HG03045 (cell line): Measurements from ENCODE around the gene TNFRSF25.
"Not testable (repeated sequence)": the region's sequence is repeated elsewhere in the genome, so short reads cannot be mapped to it uniquely, and the experiment has no call there.

Experiments
- ATAC-seq: cut with Tn5 transposase; IDR thresholded peaks from one replicate; pipeline ENCODE4 v1.9.1; 2021; ENCODE audit warnings: mild to moderate bottlenecking, moderate library complexity; ENCODE audit not compliant: unreplicated experiment

The TNFRSF25 gene

DNA sequence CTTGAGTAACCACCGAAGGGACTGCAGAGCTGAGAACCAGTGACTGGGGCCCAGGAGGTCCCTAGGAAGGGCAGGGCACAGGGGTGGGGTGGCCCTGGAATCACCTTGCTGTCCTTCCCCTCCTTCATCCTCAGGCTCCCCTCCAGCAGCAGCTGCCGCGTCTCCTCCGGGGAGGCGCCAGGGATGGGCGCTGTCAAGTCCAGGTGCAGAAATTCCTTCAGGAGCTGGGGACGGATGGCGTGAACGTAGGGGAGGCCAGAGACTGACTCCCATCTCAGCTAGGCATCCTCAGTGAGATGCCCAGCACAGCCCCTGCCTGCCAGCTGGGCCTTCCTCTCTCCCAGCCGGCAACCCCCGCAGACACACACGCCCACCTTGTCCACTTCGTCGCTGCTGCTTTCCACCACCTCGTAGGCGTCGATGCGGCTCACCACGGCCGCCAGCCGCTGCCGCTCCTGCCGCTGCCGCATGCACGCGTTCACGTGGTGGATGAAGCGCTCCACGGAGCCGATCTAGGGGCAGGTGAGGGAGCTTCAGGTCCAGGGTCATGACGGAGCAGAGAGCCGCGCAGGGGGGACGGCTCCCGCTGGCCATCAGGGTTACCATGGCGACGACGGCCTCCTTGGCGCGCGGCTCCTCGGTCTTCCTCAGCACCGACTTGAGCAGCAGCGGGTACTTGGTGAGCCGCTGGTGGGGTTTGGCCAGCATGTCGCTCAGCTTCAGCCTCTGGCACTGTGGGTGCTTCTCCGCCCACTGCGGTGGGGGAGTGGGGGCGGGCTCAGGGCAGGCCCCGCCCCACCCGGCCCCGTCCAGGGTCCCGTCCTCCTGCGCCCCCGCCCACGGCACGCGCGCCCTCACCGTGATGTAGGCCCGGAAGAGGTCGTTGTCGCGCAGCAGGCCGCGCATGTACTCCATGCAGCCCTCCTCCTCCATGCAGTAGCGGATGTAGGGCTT lies 4.4 kb upstream of the TNFRSF25 start:
- ATAC-seq: no peak

DNA sequence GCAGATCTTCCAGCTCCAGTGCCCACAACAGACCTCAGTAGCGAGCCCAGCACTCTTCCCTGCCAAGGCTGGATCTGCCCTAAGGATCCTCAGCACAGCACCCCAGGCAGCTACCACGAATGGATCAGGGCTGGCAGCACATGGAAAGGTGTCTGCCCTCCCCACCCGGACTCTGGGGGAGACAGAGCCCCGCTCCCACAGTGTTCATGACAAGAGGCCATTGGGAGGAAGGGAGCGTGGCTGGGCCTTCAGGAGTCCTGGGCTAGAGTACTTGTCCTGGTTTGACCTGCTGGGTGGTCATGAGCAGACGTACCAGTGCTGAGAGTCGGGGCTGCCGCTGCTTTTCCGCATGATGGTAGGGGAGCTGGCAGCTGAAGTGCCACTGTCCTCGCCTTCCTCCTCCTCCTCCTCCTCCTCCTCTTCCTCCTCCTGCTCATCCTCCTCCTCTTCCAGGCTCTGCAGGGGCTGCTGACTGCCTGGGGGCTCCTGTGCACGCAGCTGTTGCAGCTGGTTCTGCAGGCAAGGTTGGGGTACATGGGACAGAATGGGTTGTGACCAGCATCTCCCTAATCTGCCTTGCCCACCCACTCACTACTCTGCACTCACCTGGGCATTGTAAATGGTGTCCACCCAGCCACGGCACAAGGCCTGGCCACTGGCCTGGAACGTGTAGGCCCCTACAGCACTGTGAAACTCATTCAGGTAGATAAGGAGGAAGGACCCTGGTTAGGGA lies 2.9 kb upstream of the TNFRSF25 start:
- ATAC-seq: no peak

DNA sequence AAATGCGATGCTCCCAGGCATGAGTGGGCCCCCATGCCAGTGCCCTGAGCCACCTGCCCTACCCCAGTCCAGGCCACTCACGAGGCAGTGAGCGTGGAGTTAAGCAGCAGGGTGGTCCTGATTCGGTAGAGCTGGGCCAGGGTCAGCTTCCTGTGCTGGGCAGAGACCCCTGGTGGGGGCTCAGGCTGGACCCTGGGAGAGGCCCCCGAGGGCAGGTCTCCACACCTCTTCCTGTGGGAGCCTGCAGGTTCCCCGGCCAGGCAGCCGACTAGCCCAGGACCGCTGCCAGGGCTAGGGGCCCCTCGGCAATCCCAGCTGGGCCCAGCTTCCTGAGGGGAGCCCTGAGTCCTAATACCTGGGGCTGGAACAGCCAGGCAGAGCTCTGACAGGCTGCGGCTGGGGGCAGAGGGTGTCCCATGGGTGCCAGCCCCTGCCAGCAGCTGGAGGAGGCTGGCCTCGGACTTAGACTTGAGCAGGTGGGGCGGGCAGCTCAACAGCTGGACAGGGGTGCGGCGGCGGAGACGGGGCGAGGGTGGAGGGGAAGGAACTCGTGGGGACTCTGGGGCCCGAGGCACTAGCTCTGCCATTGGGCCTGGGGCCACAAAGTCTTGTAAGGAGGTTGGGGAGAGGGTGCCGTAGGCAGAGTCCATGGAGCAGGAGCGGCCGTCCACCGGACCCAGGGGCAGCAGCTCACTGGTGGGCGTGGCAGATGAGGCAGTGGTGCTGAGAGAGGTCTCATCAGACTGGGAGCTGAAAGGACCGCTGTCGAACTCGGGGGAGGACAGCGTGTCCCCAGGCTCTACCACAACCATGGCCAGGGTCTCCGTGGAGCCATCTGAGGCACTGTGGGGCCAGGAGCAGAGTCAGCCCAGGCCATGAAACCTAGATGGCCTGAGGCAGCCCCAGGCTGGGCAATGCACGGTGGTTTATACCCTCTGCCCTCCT lies 2.0 kb upstream of the TNFRSF25 start:
- ATAC-seq: no peak

DNA sequence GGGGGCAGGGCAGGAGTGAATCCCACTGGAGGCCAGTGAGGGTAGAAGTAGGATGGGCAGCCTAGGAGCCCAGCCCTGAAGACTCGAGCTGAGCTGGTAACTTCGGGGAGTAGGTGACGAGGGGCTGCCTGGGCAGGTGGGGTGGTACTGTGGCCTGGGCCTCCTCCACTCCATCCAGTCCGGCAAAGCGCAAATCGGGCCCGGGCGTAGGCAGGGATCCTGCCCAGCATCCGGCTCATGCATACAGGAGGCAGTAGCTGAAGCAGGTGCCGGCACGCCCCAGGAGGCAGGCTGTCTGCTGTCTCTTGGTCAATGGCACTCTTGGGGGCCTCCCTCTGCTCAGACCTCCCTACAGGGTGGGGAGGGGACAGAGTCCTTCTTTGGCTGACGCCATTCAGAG lies 1.3 kb upstream of the TNFRSF25 start:
- no peak for ATAC-seq

DNA sequence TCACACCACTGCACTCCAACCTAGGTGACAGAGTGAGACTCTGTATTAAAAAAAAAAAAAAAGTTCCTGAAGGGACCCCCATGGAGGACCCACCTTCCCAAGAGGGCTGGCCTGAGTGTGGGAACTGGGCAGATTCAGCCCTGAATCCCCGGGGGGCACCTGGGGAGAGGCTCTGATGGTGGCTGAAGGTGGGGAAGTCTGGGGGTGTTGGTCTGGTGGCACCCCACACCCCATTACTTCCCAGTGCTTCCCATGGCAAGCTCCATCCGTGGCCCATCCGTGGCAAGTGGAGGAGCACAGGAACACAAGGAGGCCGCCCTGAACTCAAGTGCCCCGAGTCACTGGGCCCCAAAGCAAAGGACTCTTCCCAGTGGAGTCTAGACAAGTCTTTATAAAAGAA lies 778 bp upstream of the TNFRSF25 start:
- no peak for ATAC-seq

- no peak for ATAC-seq
These were observed 440 bp downstream of the TNFRSF25 start for GRCh38 chr1:6465461-6466005.

- ATAC-seq: no peak
These were observed 1.1 kb downstream of the TNFRSF25 start for GRCh38 chr1:6464915-6465314.

DNA sequence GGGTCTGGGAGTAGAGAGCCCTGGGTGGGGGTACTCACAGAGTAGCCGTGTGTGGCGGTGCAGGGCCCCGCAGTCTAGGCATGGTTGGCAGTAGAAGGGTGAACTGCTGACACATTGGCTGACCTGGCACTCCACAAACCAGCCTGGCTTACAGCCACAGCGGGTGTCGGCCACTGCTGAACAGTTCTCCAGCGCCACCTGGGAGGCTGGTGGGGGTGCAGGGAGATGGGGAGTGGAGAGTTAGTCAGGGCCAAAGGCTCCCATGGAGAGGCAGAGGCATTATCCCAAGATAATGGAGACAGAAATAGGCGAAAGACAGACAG lies 1.5 kb downstream of the TNFRSF25 start:
- ATAC-seq: no peak

DNA sequence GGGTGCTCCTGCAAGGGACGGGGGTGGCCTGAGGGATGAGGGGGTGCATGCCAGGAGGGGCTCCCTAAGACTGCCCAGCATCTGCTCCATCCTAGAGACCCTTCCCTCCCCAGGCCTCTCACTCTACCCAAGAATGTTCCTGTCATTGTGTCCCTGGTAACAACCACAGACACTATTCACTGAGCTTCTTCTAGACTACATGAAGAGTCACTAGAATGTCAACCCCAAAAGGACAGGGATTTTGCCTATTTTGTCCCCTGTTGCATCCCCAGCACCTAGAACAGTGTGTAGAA lies 2.9 kb downstream of the TNFRSF25 start:
- ATAC-seq: no peak

GRCh38 chr1:6462412-6463119 lies 3.4 kb downstream of the TNFRSF25 start:
- no peak for ATAC-seq

GRCh38 chr1:6461538-6462411 lies 4.2 kb downstream of the TNFRSF25 start:
- ATAC-seq: no peak

DNA sequence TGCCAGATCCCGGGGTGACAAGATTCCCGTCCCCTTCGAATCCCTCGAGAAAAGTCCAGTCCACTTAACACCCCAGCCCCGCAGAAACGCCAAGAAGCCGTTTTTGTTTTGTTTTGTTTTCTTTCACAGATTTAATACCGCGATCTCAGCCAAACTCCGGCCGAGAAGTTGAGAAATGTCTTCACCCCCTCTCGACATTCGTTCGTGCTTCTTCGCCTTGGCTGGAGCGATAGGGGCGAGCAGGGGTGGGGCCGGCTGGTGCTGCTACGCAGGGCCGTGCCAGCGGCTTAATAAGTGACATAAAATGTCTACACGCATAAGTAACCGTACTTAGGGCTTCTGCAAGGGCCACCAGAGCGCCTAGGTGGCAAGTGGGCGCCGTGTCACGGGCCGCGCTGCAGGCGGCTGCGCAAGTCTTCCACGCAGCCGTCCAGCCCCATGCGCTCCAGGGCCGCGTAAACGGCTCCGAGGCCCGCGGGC lies 4.9 kb downstream of the TNFRSF25 start:
- no peak for ATAC-seq

DNA sequence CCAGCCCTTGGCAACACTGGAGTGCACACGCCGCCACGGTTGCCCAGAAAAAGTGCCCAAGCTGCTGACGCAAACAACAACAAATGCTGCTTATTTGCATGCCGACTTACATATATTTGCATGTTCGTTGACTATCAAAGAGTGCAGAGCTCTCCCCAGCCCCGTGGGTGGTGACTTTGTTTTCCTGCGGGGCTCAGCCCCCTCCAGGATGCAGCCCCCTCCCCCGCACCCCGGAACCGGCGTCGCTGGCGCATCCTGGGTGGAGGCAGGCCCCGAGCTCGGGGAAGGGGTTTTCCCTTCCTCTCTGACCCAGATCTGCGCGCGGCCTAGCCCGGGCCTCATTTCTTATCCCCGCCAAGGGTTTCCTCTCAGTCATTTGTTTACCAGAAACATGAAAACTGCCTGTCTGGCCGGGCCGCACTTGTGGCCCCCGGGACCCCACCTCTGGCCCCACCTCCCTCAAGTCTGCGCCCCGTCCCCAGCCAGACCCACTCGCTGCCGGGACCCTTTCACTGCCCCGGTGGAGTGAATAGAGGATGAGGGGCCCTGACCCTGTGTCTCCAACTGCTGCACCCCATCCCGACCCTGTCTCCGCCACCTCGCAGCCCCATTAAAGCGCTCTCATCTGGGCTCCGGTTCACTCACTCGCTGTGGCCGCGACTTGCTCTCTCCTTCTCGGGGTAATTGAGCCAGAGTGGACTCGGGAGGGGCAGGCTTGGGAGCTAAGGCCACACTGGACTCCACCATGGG lies 5.5 kb downstream of the TNFRSF25 start:
- ATAC-seq: no peak

DNA sequence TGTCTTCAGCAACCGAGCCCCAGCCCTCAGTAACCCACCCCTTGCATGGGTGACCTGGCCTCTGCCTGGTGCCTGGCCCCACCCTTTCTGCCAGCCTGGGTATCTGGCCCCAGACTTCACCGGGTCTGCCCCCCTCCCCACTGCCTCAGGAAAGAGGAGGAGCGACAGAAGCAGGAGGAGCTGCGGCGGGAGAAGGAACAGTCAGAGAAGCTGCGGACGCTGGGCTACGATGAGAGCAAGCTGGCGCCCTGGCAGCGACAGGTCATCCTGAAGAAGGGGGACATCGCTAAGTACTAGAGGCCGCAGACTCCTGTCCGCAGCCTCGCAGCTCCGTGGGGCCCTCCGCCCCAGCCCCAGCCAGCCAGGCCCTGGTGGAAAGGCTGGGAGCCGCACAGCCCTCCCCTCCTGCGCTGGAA lies 6.1 kb downstream of the TNFRSF25 start:
- no peak for ATAC-seq

DNA sequence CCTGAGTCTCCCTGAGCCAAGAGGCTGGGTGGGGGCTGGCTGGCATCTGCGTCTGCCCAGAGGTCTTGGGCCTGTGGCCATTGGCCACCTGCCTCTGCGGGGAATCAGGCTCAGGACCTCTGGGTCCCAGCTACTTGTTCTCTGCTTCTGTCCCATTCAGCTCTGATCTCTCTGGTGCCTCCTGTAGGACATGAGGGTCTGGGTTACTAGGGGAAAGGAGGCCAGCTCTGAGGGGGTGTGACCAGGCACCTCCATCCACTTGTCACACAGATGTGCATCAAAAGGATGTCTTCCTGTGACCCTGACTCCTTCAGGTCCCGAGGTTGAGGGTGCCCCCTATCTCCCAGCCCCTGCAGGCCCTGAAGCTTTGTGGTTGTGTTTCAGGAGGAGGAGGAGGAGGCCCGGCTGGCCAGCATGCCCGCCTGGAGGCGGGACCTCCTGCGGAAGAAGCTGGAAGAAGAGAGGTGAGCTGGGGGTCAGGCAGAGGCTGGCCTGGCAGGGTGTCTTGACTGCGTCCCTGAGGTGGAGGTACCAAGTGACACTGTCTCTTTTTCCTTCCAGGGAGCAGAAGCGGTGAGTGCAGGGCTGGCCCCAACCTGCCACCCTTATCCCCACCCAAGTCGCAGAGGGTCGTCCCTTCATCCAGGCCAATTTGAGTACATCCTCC lies 9.0 kb downstream of the TNFRSF25 start:
- no peak for ATAC-seq

DNA sequence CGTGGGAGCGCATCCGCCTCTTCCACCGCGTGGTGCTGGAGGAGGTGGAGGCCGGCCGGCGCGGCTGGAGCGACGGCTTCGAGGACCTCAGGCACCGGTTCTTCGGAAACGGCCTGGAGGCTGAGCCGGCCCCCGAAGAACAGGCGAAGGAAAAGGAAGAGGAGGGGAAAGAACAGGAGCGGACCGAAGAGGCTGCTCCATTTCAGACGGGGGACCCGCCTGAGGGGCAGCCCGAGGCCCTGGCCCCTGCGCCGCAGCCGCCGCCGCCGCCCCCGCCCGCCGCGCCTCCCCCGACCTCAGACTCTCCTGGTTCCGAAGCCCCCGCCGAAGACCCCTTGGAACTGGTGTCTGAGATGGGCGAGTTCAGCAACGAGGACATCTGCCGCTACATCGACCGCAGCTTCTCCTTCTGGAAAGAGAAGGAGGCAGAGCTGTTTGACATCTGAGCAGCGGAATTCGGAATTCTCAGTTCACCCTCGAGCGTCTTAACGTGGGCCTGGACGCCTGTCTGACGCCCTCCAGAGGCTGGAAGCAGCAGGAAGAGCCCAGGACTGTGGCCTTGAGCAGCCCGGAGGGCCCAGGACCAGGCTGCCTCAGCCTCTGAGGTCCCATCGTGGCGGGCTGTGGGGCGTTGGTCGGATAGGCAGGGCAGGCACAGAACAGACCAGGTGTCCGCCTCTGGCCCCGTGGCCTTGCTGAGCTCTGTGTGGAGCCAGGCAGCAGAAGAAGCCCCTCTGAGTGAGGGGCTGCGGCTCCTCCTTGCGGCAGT lies 10.0 kb downstream of the TNFRSF25 start:
- ATAC-seq: not testable (repeated sequence)
